ENCODE data around the gene FBXL14.

FBXL14 gene, protein sequence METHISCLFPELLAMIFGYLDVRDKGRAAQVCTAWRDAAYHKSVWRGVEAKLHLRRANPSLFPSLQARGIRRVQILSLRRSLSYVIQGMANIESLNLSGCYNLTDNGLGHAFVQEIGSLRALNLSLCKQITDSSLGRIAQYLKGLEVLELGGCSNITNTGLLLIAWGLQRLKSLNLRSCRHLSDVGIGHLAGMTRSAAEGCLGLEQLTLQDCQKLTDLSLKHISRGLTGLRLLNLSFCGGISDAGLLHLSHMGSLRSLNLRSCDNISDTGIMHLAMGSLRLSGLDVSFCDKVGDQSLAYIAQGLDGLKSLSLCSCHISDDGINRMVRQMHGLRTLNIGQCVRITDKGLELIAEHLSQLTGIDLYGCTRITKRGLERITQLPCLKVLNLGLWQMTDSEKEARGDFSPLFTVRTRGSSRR

DNA sequence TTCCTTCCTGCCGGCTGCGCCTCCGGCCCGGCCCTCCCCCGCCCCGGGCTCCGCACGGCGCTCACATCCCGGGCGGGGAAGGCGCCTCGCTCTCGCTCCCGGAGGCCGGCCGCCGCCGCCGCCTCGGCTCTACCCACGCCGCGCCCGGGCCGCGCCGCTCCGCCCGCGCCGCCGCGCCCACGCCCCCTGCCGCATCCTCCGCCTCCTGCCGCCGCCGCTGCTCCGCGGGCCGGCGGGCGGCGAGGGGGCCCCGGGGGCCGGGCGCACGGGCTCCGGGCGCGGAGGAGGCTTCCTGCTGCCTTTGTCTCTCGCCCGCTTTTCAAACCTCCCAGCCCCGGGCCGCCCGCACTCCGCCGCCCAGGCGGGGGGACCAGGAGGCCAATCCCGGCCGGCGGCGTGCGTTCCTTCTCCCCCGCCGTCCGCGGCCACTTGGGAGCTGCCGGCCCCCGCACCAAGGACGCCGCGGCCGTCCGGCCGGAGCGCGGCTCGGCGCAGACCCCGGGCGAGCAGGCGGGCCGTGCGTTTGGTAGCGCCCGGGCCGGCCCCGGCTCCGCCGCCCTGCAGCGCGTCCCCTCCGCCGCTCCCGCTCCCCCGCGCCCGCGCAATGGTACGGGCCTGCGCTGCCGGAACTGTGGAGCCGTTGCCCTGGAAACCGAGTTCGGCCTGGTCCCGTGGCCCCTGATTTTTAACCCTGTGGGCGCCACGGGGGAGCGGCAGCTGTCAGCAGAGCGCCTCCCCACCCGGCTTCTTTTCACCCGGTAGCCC, at the start of gene FBXL14:
Gene FBXL14 (minus strand): TSS at position 321 of the 765 bp plus-strand sequence. CDS start 515 bp downstream, outside the sequence.
- peak; percentile 76 to 82 for DNase-seq (ENCODE audit: low read depth in 2 of 2)

DNA sequence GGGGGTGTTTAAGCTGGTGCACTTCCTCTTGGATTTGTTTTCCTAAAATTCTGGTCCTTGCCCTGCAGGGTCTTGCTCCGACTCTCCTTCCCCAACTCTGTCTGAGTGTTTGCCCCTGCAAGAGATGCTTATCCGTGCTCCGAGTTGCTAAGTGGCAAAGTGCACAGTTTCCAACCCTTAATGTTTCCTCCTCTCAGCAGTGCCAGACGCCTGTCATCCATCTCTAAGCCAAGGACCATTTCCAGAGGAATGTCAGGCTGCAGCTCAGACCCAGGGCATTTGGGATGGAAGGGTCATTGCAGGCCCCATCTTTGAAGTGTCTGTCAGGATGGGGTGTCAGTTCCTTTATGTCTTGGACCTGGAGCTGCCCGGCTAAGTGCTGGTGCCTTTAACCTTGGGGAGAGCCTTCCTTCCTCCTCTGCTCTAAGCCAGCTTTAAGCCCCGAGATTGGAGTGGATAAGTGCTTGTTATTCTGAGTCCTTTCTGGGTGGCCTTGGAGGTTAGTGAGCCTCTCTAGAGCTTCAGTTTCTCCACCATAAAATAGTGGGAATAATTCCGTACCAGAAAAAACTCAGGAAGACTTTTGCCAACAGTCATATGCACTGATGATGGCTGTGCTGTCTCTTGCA, 49.6 kb upstream of the FBXL14 start:
- no peak for DNase-seq (ENCODE audit: low read depth in 2 of 2)

DNA sequence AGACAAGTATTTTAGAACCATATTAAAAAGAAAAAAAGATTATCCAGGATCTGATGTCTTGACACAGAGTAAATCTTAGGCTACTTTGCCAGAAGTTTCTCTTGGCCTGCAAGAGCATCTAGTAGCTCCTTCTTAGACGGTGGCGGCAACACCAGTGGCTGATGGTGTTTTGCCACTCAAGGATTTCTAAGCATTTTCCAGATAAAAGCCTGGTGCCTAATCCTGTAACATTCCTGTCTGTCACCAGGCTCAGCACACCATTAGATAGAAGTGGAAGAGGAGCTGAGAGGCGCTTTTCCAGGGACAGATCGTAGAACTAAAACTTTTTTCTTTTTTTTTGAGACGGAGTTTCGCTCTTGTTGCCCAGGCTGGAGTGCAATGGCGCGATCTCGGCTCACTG, 48.7 kb upstream of the FBXL14 start:
- no peak for DNase-seq (ENCODE audit: low read depth in 2 of 2)

- DNase-seq (ENCODE audit: low read depth in 2 of 2) = no peak
These were observed 48.1 kb upstream of the FBXL14 start for GRCh38 chr12:1642513-1642912.

GRCh38 chr12:1640328-1641234, 46.2 kb upstream of the FBXL14 start:
- DNase-seq (ENCODE audit: low read depth in 2 of 2) = no peak

- no peak for DNase-seq (ENCODE audit: low read depth in 2 of 2)
These were observed 45.2 kb upstream of the FBXL14 start for GRCh38 chr12:1639538-1639937.

- DNase-seq (ENCODE audit: low read depth in 2 of 2) = no peak
These were observed 43.8 kb upstream of the FBXL14 start for GRCh38 chr12:1638203-1638602.

DNA sequence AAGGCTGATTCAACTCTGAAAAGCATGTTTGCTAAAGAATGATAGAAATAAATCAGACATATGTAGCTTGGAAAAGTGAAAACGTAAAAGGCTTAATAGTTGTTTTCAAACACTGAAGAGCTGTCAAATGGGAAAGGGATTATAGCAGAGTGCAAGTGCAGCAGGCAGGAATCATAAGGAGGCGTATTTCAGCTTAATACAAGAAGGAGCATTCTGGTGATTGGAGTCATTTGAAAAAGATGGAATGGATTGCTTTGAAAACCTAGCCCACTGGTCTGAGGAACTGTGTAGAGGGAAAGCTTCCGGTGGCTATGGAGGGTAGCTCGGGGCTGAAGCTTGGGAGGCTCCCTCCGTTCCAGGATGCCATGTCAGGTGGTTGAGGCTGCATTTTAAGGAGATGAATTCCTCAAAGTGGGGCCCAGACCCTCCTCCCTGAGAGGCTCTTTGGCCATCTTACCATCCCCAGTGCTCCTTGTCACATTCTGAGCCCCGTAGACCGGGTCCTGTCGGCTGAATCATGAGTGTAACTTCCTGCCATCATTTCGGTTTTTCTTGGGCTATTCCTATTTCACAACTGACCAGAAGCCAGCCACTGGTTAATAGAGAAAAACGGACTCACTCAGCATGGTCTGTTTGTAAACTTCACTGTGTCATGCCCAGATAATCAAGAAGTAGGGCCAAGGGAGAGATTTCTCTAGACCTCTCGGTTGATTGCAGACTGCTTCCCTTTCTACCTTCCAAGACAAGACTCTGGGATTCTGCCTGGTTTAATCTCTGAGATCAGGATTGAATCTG, 41.1 kb upstream of the FBXL14 start:
- DNase-seq (ENCODE audit: low read depth in 2 of 2) = no peak

DNA sequence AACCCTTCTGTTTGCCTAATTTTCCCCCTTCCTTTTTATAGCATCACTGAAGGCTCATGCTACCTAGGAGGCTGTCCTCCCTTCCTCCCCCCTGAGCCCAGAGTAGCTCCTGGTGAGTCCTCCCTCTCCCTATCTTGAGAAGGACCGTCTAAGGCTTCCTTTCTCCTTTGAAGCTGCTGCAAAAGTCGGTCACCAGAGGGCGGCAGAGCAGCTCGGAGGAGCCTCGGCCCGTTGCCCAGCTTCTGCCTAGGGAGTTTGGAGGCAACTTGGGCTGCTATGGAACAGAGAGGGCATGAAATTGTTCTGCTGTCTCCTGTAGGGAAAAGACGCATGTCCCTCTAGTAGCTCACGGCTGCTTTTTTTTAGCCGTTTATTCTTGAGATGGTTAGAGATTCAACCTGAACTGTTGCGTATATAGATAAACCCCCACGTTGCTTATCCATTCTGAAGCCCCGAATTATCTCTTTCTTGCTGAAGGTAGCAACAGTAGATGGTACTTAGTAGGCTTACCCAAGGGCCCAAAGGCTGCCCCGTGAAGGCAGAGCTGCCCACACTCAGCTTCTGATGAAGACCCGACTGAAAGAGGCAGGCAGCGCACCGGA, 40.3 kb upstream of the FBXL14 start:
- peak; percentile 57 for DNase-seq (ENCODE audit: low read depth in 2 of 2)

DNA sequence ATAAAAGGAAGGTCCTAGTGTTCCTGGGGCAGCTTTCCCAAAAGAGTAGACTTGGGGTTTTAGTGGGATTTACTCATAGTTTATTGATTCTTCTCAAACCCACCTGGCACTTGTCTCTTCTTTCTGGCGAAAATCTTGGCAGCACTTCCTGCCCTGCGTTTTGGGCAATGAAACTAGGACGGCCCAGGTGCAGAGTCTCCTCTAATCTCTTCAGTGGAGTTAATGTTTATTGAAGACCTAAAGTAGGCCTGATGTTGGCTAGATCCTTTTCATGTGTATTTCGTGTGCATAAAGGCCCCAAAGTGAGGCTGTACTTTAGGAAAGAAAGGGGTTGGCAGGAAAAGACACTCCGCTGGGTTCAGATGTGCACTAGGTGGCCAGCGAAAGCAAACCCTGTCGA, 39.8 kb upstream of the FBXL14 start:
- no peak for DNase-seq (ENCODE audit: low read depth in 2 of 2)

- DNase-seq (ENCODE audit: low read depth in 2 of 2) = no peak
These were observed 39.1 kb upstream of the FBXL14 start for GRCh38 chr12:1633459-1633858.

DNA sequence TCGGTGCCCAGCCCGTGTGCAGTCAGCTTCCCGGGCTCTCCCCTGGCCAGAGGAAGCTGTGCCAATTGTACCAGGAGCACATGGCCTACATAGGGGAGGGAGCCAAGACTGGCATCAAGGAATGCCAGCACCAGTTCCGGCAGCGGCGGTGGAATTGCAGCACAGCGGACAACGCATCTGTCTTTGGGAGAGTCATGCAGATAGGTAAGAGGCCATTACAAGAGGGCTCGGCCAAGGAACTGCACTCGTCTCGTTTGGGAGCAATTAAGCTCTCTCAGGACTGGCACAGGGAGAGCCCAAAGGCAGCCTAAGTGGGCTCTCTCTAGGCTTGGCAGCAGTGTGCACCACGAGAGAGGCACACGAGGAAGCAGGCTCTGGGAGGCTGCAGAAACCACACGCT, 38.3 kb upstream of the FBXL14 start:
- DNase-seq (ENCODE audit: low read depth in 2 of 2) = no peak

- DNase-seq (ENCODE audit: low read depth in 2 of 2) = no peak
These were observed 36.6 kb upstream of the FBXL14 start for GRCh38 chr12:1630827-1631591.

DNA sequence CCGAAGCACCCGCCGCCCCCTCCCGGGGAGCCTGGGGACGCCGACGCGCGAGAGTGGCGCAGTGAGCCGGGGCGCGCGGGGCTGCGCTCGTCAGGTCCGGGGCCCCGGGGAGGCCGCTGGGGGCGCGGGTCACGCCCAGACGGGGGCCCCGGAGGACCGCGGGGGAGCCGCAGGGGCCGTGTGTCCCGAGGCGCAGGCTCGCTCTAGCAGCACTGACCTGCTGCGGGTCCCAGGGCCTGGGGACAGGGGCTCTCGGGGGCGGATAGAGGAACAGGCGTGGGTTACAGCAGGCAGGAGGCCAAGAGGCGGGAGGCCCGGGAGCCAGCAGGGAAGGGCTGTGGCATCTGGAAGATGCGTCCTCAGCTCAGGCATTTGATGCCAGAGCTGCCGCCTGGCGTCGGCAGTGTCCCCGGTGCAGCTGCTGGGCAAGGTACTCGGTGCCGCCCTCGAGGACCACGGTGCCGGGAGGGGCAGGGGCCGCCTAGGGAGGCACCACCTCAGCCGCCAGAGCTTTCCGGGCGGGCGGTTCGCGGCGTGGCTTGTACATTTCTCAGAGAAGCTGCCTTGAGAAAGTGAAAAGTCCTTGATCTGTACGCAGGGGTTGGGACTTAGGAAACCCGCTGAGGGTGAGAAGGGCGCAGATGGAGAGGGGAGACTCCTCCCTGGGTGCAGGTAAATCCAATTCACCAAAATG, 35.9 kb upstream of the FBXL14 start:
- no peak for DNase-seq (ENCODE audit: low read depth in 2 of 2)

GRCh38 chr12:1629338-1630132, 35.2 kb upstream of the FBXL14 start:
- no peak for DNase-seq (ENCODE audit: low read depth in 2 of 2)

DNA sequence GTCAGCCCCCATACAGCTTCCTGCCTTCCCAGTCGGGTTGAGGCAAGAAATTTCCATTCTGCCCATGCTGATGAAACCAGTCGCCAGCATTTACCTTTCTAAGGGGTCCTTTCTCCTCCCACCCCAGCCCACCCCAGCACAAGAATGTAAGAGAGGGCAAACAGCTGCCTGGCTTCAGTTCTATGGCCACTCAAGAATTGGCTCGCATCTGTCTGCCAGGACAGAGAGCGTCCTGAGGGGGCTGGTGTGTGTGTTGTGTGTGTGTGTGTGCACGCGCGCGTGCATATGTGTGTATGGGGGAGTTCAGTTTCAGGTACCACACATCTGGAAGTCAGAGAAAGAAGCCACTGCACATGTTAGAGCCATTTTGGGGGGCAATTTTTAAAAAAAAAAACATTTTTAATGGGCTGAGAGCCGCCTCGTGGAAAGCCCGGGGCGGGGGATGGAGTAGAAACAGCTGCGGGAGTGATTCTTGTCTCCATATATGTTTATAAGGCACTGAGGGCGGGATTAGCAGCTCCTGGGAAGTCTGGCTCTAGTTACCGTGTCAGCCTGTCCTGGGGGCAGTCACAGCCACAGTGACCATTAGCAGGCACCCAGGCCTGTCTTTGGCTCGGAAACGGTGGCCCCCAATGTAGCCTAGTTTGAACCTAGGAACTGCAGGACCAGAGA, 34.4 kb upstream of the FBXL14 start, which contains the start of gene WNT5B:
Gene WNT5B (plus strand): TSS at position 566 of the 672 bp plus-strand sequence. CDS start 2,124 bp downstream, outside the sequence.
- DNase-seq (ENCODE audit: low read depth in 2 of 2) = no peak

- DNase-seq (ENCODE audit: low read depth in 2 of 2) = no peak
These were observed 28.0 kb upstream of the FBXL14 start for GRCh38 chr12:1622406-1622805.

Measured in stimulated activated CD4-positive, alpha-beta T cell treated with anti-CD3 and anti-CD28 coated beads, Interleukin-4, amount 100 ng/mL, for 48 hours (primary cell).